ENCODE data around the gene CD55. TPM values are rescaled to one million over a fixed set of nuclear protein-coding genes. Genes with fewer than 3 reads are reported as not detected.

CD55 gene
- total and polyA plus RNA-seq, 2 experiments from 2014 or later = 16.7 to 18.5 TPM

DNA sequence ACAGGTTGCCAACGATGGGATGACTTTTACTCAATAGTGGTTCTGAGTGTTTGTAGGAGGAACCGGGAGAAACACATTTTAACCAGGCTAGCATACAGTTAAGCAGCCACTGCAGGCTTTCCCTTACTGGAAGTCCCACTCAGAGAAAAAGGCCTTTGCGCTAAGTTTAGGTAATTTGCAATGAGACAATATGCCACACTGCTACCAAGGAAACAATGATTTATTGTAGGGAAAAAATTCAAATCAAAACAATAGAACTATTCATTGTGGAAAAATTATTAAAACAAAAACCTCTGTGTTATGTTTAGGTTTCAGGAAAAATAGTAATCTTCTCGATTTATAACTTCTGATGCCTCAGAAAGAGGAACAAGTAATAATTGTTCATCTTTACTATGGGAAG is 81.3 kb downstream of the CD55 start:
- Histone ChIP-seq H2AFZ (no peak overlapping the region), H3F3A (replicated peaks; ENCODE audit: low read depth) (no peaks in the 10 kb centered on the region), H4K20me1 (replicated peaks; ENCODE audit: insufficient read depth) (no peaks in the 10 kb centered on the region), H3K27me3 (ENCODE audit: insufficient read depth) (no peaks in the 10 kb centered on the region), H3K79me2 (replicated peaks; ENCODE audit: insufficient read depth) (no peaks in the 10 kb centered on the region), H3K9me2 (ENCODE audit: insufficient read depth) (no peaks in the 10 kb centered on the region), H3K4me3 (no peak overlapping the region), H3K36me3 (ENCODE audit: insufficient read depth) (no peaks in the 10 kb centered on the region), H3K27ac (ENCODE audit: low read depth) (no peak overlapping the region), H3K4me1 (ENCODE audit: insufficient read depth) (no peaks in the 10 kb centered on the region), H3K4me2 (no peak overlapping the region)
- peaks cover 2% of the 10 kb centered on the region for H3K27me3 Mint-ChIP-seq (ENCODE audit: insufficient read depth, low read depth, poor library complexity)
- H3K4me3 Mint-ChIP-seq = no peak overlapping the region
- DNase-seq (ENCODE audit: low spot score) = no peak
- no peak for ATAC-seq
- H3K4me1 Mint-ChIP-seq = no peaks in the 10 kb centered on the region
- no peak for TF ChIP-seq CREB1 (CRISPR knock-in tag; IDR thresholded peaks at IDR 0.05; ENCODE audit: low read depth)
- TF ChIP-seq POLR2AphosphoS5 (IDR thresholded peaks at IDR 0.05; ENCODE audit: low read depth) = no peak
- no peak for TF ChIP-seq ZNF331 (CRISPR knock-in tag; IDR thresholded peaks at IDR 0.05; ENCODE audit: low read depth)
- TF ChIP-seq, protein P1, sequence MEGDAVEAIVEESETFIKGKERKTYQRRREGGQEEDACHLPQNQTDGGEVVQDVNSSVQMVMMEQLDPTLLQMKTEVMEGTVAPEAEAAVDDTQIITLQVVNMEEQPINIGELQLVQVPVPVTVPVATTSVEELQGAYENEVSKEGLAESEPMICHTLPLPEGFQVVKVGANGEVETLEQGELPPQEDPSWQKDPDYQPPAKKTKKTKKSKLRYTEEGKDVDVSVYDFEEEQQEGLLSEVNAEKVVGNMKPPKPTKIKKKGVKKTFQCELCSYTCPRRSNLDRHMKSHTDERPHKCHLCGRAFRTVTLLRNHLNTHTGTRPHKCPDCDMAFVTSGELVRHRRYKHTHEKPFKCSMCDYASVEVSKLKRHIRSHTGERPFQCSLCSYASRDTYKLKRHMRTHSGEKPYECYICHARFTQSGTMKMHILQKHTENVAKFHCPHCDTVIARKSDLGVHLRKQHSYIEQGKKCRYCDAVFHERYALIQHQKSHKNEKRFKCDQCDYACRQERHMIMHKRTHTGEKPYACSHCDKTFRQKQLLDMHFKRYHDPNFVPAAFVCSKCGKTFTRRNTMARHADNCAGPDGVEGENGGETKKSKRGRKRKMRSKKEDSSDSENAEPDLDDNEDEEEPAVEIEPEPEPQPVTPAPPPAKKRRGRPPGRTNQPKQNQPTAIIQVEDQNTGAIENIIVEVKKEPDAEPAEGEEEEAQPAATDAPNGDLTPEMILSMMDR (conservative IDR thresholded peaks at IDR 0.05; ENCODE audit: low read depth in 2 of 2) = no peak
- TF ChIP-seq, protein P2, sequence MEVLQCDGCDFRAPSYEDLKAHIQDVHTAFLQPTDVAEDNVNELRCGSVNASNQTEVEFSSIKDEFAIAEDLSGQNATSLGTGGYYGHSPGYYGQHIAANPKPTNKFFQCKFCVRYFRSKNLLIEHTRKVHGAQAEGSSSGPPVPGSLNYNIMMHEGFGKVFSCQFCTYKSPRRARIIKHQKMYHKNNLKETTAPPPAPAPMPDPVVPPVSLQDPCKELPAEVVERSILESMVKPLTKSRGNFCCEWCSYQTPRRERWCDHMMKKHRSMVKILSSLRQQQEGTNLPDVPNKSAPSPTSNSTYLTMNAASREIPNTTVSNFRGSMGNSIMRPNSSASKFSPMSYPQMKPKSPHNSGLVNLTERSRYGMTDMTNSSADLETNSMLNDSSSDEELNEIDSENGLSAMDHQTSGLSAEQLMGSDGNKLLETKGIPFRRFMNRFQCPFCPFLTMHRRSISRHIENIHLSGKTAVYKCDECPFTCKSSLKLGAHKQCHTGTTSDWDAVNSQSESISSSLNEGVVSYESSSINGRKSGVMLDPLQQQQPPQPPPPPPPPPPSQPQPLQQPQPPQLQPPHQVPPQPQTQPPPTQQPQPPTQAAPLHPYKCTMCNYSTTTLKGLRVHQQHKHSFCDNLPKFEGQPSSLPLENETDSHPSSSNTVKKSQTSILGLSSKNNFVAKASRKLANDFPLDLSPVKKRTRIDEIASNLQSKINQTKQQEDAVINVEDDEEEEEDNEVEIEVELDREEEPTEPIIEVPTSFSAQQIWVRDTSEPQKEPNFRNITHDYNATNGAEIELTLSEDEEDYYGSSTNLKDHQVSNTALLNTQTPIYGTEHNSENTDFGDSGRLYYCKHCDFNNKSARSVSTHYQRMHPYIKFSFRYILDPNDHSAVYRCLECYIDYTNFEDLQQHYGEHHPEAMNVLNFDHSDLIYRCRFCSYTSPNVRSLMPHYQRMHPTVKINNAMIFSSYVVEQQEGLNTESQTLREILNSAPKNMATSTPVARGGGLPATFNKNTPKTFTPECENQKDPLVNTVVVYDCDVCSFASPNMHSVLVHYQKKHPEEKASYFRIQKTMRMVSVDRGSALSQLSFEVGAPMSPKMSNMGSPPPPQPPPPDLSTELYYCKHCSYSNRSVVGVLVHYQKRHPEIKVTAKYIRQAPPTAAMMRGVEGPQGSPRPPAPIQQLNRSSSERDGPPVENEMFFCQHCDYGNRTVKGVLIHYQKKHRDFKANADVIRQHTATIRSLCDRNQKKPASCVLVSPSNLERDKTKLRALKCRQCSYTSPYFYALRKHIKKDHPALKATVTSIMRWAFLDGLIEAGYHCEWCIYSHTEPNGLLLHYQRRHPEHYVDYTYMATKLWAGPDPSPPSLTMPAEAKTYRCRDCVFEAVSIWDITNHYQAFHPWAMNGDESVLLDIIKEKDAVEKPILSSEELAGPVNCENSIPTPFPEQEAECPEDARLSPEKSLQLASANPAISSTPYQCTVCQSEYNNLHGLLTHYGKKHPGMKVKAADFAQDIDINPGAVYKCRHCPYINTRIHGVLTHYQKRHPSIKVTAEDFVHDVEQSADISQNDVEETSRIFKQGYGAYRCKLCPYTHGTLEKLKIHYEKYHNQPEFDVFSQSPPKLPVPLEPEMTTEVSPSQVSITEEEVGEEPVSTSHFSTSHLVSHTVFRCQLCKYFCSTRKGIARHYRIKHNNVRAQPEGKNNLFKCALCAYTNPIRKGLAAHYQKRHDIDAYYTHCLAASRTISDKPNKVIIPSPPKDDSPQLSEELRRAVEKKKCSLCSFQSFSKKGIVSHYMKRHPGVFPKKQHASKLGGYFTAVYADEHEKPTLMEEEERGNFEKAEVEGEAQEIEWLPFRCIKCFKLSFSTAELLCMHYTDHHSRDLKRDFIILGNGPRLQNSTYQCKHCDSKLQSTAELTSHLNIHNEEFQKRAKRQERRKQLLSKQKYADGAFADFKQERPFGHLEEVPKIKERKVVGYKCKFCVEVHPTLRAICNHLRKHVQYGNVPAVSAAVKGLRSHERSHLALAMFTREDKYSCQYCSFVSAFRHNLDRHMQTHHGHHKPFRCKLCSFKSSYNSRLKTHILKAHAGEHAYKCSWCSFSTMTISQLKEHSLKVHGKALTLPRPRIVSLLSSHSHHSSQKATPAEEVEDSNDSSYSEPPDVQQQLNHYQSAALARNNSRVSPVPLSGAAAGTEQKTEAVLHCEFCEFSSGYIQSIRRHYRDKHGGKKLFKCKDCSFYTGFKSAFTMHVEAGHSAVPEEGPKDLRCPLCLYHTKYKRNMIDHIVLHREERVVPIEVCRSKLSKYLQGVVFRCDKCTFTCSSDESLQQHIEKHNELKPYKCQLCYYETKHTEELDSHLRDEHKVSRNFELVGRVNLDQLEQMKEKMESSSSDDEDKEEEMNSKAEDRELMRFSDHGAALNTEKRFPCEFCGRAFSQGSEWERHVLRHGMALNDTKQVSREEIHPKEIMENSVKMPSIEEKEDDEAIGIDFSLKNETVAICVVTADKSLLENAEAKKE (CRISPR knock-in tag; IDR thresholded peaks at IDR 0.05) = no peak
- TF ChIP-seq EZH2phosphoT487 (IDR thresholded peaks at IDR 0.05; ENCODE audit: unreplicated experiment) = no peak
- TF ChIP-seq EZH2 (IDR thresholded peaks at IDR 0.05; ENCODE audit: low read depth, unreplicated experiment) = no peak
- TF ChIP-seq, protein P3, sequence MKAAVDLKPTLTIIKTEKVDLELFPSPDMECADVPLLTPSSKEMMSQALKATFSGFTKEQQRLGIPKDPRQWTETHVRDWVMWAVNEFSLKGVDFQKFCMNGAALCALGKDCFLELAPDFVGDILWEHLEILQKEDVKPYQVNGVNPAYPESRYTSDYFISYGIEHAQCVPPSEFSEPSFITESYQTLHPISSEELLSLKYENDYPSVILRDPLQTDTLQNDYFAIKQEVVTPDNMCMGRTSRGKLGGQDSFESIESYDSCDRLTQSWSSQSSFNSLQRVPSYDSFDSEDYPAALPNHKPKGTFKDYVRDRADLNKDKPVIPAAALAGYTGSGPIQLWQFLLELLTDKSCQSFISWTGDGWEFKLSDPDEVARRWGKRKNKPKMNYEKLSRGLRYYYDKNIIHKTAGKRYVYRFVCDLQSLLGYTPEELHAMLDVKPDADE (IDR thresholded peaks at IDR 0.05) = no peak
- TF ChIP-seq NANOG (IDR thresholded peaks at IDR 0.05; ENCODE audit: borderline replicate concordance) = no peak
- TF ChIP-seq JUNB (IDR thresholded peaks at IDR 0.05; ENCODE audit: unreplicated experiment) = no peak
- TF ChIP-seq ZNF114 (CRISPR knock-in tag; IDR thresholded peaks at IDR 0.05) = no peak
- TF ChIP-seq, protein P4, sequence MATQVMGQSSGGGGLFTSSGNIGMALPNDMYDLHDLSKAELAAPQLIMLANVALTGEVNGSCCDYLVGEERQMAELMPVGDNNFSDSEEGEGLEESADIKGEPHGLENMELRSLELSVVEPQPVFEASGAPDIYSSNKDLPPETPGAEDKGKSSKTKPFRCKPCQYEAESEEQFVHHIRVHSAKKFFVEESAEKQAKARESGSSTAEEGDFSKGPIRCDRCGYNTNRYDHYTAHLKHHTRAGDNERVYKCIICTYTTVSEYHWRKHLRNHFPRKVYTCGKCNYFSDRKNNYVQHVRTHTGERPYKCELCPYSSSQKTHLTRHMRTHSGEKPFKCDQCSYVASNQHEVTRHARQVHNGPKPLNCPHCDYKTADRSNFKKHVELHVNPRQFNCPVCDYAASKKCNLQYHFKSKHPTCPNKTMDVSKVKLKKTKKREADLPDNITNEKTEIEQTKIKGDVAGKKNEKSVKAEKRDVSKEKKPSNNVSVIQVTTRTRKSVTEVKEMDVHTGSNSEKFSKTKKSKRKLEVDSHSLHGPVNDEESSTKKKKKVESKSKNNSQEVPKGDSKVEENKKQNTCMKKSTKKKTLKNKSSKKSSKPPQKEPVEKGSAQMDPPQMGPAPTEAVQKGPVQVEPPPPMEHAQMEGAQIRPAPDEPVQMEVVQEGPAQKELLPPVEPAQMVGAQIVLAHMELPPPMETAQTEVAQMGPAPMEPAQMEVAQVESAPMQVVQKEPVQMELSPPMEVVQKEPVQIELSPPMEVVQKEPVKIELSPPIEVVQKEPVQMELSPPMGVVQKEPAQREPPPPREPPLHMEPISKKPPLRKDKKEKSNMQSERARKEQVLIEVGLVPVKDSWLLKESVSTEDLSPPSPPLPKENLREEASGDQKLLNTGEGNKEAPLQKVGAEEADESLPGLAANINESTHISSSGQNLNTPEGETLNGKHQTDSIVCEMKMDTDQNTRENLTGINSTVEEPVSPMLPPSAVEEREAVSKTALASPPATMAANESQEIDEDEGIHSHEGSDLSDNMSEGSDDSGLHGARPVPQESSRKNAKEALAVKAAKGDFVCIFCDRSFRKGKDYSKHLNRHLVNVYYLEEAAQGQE (IDR thresholded peaks at IDR 0.05; ENCODE audit: unreplicated experiment) = no peak
- no peak for TF ChIP-seq STAT1 (IDR thresholded peaks at IDR 0.05; ENCODE audit: unreplicated experiment)
- no peak overlapping the region for H3K27ac Mint-ChIP-seq
- H3K9me3 Mint-ChIP-seq = no peaks in the 10 kb centered on the region
- H3K36me3 Mint-ChIP-seq (ENCODE audit: low read depth) = no peaks in the 10 kb centered on the region

All from GM23338 (cell line).